ENCODE results near the gene ITPRIP.

Gene ITPRIP

DNA sequence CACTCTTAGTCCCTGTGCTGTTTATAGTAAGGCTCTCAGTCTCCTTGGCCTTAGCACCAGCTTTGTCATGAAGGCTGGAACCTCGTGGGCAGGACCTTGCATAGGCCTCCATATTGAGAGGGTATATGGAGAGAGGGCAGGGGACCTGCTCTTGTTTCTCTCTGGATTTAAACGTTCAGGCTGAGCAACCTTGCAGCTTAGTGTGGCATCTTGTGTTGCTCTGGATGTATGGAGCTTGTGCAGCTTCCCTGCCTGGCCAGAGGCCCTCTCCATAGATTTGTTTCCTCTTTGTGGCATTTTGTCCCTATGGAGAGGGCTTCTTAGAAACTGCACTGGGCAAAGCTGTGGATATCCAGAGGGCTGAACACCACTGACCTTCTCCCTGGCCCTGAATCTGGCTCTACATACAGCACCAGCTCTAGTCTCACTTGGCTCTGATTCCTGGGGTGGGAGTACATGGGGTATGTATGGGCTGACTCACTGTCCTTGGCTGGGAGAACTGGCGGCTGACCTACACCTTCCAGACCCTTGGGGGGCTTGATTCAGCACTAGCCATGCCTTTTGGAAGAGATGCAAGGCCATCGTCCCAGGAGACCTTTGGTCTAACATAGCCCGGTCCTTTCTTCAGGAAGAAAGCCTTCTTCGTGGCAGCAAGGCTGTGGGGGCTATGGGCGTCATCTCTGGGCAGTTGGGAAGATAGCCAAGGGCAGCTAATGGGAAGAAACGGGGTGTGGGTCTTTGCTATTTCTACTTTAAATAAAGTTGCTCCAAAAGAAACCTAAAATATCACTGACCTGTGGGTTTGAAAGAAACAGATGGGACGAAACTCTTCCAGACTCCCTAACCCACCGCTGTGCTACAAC, 30.5 kb downstream of the ITPRIP start:
- DNase-seq (ENCODE audit: low spot score) = no peak

DNA sequence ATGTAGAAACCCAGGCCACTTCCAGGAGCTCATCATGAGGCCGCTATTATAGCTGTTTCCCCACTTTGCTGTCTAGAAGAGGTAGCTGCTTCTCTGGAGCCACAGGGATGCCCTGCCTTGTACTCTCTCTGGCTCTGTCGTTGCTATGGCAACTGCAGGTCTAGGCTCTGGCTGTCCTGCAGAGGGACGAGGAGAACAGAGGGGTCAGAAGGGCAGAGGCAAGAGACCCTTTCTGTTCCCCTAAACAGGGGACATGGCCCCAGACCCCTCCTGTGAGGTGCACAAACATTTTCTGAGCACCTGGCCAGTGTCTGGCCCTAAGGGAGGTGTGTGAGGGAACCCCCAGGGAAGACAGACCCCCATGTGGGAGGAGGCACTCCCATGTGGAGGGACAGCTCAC, 31.4 kb downstream of the ITPRIP start:
- DNase-seq (ENCODE audit: low spot score) = no peak

GRCh38 chr10:104304927-104305326, 33.3 kb downstream of the ITPRIP start:
- DNase-seq (ENCODE audit: low spot score) = no peak

GRCh38 chr10:104304356-104304745, 33.9 kb downstream of the ITPRIP start:
- no peak for DNase-seq (ENCODE audit: low spot score)

- no peak for DNase-seq (ENCODE audit: low spot score)
These were observed 34.5 kb downstream of the ITPRIP start for GRCh38 chr10:104303594-104304355.

- no peak for DNase-seq (ENCODE audit: low spot score)
These were observed 36.2 kb downstream of the ITPRIP start for GRCh38 chr10:104301907-104302690.

GRCh38 chr10:104300736-104301292, 37.5 kb downstream of the ITPRIP start:
- DNase-seq (ENCODE audit: low spot score) = peak; percentile 86

DNA sequence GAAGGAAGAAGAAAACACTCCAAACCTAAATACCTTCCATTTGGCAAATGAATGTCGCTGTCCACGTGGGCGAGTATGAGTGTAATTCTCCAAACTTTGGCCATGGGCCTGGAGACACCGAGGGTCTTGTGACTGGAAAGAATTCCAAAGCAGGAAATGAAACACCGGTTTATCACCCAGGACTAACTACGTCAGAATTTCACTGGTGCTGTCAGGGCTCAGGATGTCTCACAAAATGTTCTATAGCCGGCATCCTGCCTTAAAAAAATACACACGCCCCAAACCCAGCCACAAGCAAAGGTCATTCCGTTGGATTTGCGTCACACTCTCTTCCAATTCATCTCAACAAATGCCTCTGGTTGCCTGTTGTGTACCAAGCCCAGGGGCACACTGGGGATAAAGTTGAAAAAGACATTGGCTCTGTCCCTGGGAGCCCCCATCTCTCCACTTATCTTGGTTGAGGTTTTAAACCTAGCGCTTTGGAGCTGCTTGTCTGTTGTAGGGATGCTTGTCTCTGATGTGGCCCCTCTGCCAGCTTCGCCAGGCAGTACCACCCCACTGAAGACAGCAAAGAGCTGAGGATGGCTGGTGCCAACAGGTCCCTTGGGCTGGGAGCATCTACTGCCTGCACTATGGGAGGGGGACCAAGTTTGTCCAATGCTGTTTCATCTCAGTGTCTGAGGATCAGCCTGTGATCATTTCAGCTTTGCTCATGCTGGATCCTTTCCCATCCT, 38.1 kb downstream of the ITPRIP start:
- peak; percentile 73 for DNase-seq (ENCODE audit: low spot score)

DNA sequence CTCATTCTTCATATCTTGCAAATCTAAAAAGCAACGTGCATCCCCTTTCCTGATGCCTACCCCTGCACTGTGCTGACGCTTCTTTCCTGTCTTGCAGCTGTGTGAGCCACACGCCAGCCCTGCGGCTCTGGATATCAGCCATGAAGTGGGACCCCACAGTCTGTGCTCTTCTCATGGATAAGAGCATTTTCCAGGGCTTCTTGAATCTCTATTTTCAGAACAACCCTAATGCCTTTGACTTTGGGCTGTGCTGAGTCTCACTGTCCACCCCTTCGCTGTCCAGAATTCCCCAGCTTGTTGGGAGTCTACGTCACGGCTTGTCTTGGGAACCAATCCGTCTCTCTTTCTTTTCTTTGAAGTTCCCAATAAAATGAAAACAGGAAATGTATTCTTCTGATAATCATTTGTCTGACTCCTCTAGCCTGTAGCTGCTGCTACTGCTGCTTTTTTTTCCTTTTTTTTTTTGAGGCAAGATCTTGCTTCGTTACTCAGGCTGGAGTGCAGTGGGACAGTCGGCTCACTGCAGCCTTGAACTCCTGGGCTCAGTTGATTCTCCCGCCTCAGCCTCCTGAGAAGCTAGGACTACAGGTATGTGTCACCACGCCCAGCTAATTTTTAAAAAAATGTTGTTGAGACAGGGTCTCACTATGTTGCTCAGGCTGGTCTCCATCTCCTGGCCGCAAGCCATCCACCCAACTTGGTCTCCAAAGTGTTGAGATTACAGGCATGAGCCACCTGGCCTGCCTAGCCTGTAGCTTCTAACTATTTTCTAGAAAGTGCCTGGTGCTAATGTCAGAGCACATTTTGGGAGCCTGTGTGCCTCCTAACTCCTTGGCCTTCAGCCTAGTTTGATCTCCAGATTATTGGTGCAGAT, 39.0 kb downstream of the ITPRIP start:
- peak; percentile 56 for DNase-seq (ENCODE audit: low spot score)

DNA sequence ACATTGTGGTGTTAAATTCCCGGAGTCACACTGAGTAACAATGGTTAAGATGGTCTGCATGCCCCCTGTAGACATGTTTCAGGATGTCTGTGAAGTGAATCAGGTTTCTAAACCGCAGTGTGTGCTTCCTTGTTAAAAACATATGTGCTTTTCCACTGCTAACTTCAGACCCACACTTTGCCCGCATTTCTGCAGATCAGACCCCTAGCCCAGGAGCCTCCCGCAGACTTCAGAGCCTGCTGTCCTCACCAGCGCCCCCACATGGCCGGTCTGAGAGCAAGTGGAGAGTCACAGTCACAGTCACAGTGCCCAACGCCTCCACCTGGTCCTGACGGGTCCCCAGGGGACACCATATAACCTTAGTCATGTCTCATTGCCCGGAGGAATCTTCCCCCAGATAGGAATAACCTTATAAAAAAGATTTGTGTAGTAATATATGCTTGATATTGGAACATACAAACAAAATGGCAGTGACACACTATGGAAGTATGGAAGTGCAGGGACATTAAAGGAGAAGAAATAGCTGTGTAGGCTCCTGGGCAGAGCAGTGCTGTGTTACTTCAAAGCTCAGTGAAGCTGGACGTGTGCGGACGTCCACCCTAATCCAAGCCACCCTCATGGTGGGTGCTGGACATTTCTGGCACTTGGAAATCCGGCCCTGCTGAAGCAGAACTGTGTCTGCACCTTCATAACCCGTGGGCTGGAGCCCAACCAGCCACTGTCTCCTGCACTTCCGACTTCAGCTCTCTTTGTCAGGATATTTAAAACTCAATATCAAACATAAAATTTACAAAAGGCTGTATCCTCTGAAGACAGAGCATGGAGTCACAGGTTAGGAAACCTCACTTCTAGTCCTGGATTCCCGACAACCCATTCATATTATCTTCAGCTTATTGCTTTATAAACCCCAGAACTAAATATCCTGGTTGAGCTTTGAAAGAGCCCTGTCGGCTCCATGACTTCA, 40.3 kb downstream of the ITPRIP start:
- no peak for DNase-seq (ENCODE audit: low spot score)

DNA sequence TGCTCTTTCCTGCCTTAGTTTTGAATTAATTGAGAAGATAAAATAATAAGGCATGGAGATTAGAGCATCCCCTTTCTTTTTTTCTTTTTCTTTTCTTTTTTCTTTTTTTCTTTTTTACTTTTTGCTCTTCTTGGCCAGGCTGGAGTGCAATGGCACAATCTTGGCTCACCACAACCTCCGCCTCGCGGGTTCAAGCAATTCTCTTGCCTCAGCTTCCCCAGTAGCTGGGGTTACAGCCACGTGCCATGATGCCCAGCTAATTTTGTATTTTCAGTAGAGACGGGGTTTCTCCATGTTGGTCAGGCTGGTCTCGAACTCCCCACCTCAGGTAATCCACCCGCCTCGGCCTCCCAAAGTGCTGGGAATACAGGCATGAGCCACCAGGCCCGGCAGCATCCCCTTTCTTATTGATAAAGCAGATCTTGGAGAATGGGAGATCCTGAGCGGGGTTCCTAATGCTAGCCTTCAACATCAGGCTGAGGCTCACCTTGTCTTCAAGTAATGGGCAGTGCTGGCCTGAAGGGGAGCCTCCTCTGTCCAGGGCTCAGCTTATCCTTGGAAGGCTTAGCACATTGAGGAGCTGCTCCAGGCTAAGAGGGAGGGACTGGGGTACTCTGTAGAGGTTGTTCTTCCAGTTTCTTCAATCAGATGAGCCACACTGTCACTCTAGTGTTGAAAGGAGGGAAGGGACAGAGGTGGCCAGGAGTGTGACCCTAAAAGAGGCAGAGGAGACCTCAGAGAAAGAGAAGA, 41.4 kb downstream of the ITPRIP start:
- DNase-seq (ENCODE audit: low spot score) = no peak

DNA sequence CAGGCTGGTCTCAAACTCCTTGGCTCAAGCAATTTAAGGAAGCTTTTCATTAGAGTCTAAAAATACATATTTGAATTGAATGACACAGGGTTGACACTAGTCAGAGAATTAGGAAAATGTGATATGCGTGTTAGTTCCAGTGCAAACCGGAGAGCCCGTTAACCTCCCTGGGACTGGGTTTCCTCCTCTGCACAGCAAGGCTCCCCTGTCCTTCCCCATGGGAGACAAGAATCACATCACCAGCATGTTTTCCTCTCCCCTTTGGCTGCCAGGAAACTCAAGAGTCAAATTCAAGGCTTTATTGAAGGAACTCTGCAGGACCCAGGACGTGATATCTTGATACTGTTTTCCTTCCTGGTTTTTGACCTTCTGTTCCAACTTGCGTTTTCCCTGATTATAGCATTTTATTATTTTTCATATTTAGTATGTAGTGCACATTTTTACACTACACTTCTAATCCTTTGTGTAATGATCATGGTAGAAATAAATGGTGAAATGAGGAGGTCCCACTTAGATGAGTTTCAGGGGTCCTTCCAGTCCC, 44.4 kb downstream of the ITPRIP start:
- DNase-seq (ENCODE audit: low spot score) = no peak

DNA sequence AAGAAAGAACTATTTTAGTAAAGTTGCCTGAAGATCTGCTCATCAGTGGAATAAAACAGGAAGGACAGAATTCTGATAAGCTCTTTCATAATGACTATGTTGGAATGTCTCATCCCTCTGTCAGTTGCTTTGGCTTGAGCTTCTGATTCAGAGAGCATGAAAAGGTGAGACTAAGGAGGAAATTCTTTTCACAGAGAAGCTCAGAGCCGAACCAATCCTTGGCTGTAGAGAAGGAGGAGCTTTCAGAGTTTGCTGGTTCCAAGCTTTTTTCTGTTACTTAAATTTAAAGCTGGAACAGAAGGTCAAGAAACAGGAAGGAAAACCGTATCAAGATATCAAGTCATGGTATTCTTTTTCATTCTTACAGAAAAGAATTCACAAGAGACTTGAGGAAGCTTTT, 45.3 kb downstream of the ITPRIP start:
- DNase-seq (ENCODE audit: low spot score) = no peak

GRCh38 chr10:104291439-104291951, 46.8 kb downstream of the ITPRIP start:
- DNase-seq (ENCODE audit: low spot score) = peak; percentile 88

DNA sequence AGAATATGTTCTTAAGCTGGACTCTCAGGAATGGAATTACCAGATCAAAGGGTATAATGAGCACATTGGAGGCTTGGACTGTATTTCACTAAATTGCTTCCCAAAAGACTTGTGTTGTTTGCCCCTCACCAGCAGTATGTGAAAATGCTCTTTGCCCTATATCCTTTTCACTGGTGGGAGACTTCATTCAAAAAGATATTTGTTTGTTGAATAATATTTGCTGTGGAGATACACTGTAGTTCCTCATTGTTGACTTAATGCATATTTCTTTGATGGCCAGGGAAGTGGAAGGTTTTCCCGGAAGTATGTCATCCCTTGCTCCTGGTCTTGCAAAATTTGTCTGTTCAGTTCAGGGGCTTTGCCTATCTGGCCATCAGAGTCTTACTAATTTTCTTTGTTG, 49.9 kb downstream of the ITPRIP start:
- DNase-seq (ENCODE audit: low spot score) = no peak

- no peak for DNase-seq (ENCODE audit: low spot score)
These were observed 51.3 kb downstream of the ITPRIP start for GRCh38 chr10:104286939-104287338.

DNA sequence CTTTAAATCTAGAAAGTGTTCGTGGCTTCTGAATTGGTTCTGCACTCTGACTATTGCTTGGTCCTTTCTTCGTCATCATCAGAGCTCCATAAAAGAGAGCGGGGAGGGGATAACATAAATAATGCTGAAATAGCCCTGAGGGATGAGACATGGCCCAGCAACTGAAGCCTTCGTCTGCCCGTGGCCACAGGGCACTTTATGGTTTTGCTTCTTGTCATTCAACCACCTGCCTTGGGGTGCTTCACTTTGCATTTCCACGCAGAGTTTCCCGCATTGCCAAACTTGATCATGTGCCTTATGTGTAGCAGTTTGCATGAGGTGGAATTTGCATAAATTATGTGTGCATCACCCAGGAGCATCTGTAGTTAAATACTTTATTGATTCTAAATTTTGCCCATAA, 53.4 kb downstream of the ITPRIP start:
- DNase-seq (ENCODE audit: low spot score) = no peak

GRCh38 chr10:104281694-104282093, 56.6 kb downstream of the ITPRIP start:
- DNase-seq (ENCODE audit: low spot score) = no peak
